Activated naive CD4-positive, alpha-beta T cell treated with anti-CD3 and anti-CD28 coated beads, Interleukin-2, amount 50 U/mL, for 16 hours (primary cell): Measurements from ENCODE around the gene FSCB.
"Not testable (repeated sequence)": the region's sequence is repeated elsewhere in the genome, so short reads cannot be mapped to it uniquely, and the experiment has no call there.

ENCODE experiments used
- DNase-seq: peaks from one replicate; pipeline ENCODE4 v3.0.0-alpha.2; 2020

Gene FSCB, protein sequence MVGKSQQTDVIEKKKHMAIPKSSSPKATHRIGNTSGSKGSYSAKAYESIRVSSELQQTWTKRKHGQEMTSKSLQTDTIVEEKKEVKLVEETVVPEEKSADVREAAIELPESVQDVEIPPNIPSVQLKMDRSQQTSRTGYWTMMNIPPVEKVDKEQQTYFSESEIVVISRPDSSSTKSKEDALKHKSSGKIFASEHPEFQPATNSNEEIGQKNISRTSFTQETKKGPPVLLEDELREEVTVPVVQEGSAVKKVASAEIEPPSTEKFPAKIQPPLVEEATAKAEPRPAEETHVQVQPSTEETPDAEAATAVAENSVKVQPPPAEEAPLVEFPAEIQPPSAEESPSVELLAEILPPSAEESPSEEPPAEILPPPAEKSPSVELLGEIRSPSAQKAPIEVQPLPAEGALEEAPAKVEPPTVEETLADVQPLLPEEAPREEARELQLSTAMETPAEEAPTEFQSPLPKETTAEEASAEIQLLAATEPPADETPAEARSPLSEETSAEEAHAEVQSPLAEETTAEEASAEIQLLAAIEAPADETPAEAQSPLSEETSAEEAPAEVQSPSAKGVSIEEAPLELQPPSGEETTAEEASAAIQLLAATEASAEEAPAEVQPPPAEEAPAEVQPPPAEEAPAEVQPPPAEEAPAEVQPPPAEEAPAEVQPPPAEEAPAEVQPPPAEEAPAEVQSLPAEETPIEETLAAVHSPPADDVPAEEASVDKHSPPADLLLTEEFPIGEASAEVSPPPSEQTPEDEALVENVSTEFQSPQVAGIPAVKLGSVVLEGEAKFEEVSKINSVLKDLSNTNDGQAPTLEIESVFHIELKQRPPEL

DNA sequence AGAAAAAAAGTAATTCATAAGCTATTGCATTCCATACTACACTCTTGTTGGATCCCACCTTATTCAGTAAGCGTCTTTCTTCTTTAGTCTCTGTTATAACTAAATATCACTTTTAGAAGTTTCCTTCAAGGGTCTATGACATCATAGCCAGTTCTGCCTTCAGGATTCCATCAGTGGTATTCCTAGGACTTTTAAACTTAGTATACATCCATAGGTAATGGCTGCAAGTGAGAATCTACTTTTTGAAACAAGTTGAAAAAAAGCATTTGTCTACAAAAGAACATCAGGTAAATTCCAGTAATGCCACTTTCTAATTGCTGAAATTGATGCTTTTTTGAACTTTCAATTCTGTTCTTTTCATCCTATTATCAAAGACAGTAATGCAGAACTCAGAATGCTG is at the start of gene FSCB:
Gene FSCB (minus strand): TSS at position 101 of the 400 bp plus-strand sequence. CDS start 296 bp downstream, outside the sequence.
- no peak for DNase-seq

DNA sequence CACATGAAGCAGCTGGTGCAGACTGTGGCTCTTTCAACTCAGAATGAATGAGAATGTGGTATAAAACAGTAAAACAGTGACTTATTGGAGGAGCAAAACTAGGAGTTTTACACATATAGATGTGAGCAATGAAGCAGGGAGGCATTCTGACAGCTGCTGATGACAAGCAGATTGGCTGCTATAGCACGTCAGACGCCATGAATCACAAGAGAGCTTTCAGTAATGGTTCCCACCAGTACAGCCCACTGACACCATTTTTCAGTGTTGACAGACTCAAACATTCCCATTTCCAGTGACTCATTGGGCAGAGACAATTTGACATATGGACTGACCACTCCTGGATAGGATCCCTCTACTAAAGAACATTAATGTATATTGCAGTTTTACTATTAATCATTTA is 24.6 kb upstream of the FSCB start:
- no peak for DNase-seq

DNA sequence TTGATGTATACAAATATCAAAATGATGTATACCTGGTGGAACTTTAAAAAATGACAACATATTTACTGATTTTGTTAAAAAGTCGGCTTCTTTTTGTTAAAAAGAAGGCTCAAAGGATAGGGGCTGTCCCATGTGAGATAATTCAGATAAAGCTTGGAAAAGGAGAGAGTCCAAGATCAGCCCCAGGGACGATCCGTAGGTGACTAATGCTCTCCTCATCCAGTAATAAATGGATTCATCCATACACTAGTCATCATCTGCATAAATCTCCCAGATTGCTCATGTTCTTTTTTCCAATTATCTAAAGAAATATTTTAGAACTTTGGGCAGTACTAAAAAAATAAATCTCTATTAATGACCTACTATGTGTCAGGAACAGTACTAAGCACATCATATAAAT is 23.4 kb upstream of the FSCB start:
- DNase-seq: no peak

DNA sequence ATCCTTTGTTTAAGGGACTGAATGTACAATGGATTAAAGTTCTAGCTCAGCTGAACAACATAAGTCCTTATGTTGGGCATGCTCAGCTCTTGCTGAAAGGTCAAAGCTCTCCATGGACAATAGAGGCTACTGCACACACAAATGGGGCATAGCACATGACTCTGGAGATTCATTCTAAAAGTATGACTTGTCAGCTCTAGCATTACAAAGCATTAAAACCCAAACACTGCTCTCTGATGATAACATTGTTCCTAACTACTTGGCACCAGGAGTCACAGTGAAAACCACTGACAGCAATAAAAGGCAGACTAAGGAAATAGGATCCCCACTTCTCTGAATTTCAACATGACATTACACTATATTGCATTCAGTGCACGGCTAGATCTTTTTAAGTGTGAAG is 21.9 kb upstream of the FSCB start:
- DNase-seq: no peak

DNA sequence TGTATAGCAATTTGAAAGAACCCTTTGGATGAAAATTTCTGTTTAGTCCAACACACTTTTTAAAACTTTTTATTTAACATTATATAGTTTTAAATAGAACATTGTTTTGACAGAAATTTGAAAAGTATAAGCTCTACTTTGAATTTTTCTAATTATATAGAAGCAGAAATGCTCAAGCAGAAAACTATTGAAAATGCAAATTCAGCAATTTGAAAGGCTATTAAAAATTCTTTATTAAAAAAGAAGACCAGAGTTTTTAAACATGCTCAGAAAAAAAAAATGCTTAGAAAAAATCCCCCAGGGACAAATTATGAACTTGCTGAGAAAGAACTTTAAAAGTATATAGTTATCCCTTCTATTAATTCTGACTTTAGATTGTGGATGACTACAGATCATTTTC is 21.1 kb upstream of the FSCB start:
- no peak for DNase-seq

DNA sequence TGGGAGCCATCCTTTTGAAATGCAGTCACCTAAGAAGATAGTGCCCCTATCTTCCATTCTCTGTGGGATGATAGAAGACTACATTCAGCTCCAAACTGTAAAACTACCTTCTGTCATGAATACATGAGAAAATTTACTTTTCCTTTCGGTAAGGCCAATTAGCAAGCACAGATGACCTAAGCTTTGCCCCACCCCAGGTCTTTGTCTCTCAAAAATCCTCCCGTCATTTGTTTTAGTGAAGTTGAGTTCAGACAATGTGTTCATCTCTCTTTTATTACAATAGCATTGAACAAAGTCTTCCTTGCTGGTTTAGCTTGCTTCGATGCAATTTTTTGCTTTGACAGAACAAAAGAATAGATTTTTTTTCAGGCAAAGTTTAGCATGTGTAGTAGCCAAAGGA is 18.2 kb upstream of the FSCB start:
- DNase-seq: no peak

DNA sequence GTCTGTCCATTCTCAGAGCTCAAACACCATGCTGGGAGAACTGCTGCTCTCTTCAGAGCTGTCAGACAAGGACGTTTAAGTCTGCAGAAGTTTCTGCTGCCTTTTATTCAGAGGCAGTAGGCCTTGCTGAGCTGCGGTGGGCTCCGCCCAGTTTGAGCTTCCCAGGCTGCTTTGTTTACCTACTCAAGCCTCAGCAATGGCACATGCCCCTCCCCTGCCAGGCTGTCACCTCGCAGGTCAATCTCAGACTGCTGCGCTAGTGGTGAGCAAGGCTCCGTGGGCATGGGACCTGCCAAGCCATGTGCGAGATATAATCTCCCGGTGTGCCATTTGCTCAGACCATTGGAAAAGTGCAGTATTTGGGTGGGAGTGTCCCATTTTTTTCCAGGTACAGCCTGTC is 8.6 kb upstream of the FSCB start:
- not testable (repeated sequence) for DNase-seq

DNA sequence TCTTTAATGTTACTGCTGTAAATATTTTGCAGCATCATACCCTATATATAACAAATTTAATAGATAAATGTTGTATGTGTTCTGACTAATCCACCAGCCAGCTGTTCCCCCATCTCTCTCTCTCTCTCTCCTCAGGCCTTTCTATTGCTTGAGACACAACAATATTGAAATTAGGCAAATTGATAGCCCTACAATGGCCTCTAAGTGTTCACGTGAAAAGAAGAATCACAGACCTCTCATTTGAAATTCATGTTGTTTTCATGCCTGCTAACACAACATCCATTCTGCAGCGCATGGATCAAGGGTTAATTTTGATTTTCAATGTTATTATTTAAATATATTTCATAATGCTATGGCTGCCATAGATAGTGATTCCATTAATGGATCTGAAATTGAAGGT is 1.8 kb upstream of the FSCB start:
- DNase-seq: no peak

DNA sequence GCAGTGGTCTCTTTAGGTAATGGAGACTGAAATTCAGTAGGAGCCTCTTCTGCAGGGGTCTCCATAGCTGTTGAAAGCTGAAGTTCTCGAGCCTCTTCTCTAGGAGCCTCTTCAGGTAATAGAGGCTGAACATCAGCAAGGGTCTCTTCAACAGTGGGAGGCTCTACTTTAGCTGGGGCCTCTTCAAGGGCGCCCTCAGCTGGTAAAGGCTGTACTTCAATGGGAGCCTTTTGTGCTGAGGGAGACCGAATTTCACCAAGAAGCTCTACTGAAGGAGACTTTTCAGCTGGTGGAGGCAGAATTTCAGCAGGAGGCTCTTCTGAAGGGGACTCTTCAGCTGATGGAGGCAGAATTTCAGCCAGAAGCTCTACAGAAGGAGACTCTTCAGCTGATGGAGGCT is 1.5 kb downstream of the FSCB start:
- DNase-seq: no peak

DNA sequence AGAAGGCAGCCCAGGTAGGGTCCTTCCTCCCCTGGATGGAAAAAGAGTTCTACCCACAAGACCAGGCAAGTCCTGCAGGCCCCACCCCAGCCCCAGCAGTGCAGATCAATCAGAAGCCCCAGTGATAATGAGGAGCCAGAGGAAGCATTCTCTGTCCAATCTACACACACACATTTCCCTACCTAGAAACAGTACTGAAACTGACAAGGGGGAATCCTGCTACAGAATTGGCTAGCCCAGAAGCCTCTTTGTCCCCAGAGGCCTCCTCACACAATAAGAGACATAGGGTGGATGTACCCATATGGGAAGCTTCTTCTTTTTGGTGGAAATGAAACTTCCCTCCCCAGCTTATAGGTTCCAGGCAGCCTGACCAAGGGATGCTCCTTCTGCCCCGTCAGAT is 9.9 kb downstream of the FSCB start:
- no peak for DNase-seq

DNA sequence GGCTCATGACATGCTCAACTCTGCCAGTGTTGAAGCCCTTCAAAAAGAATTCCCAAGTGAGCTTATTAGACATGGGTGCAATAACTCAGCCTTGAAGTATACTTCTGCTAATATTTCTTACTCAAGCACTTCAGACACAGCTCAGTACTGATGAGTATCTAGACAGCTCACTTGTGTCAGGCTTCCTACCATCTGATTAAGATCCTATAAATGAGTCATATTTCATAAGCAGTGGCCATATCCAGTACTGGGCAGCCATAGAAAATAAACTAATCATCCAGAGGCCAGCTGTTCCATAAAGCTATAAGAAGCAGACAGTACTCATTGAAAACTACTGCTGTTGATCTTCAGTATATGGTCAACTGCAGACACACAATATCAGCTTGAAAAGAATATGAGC is 12.9 kb downstream of the FSCB start:
- DNase-seq: no peak

DNA sequence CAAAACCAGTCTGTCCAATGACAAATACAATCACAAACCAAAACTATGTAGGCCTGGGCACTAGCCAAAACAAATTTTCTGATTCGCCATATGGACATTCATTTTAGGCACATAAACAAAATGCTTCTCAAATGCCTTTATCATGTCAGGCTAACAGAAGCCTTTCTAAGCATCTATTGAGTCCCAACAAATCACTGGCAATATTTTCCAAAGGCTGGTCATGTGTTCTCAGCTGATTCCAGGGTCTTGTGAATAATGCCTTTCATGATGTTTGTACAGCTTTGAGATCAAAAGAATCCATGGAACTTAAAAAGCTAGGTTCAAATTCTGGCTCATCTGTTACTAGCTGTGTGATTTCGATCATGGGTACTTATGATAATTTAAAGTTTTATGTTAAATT is 16.1 kb downstream of the FSCB start:
- no peak for DNase-seq

DNA sequence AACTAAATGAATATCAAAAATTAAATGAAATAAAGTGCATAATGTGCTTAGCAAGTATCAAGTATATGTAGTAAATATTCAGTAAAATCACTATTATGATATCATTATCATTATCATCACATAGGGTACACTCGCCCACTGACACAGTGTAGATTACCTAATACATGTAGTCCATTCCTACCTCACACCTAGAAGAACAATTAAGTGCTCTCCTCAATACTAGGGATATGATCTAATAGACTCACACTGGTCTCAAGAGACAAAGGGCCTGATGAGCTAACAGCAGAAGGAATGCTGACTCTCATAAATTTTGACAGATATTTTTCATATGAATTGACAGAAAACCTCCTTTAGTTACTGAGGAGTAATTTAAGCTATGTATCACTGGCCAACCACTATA is 29.1 kb downstream of the FSCB start:
- DNase-seq: no peak

DNA sequence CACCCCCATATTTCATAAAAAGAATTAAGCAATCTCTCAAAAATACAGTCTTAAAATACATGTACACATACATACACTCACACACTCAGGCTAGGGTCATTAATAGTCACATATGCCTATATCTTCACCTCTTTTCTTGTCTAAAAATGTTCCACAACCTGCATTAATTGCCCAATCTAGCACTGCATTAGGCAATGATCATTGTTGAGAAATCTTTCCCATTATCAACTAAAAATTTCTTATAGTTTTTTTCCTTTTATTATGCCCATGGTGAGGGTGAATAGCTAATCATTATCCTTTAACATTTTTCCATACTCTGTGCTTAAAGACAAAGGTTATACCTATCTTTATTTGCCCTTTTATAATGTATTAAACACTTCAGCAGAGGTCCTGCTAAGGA is 38.3 kb downstream of the FSCB start:
- DNase-seq: no peak

DNA sequence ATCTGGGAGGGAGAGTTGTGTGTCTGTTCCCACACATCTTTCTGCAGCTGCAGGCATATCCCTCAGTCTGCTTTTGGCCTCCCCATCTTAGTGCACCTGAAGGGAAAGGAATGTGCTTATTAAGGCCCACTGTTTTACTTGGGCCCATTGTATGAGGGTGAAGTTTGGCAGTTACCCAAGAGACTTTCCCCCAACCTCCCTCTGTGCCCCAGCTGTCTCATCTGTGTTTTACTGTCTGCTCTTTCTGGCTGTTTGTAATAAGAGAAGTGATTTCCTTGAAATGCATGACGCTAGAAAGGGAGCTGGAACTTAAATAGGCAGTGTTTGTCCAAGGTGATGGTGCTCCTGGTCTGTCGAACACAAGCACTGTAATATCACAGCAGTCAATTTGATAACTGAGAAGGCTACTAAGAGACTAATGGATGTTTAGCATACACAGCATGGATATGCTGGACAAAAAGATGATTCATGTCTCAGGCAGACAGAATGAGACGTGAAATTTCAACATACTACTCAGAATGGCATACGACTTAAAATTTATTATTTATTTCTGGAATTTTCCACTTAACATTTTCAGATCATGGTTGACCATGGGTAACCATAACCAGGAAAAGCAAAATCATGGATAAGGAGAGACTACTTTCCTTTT is 43.6 kb downstream of the FSCB start:
- DNase-seq: no peak

DNA sequence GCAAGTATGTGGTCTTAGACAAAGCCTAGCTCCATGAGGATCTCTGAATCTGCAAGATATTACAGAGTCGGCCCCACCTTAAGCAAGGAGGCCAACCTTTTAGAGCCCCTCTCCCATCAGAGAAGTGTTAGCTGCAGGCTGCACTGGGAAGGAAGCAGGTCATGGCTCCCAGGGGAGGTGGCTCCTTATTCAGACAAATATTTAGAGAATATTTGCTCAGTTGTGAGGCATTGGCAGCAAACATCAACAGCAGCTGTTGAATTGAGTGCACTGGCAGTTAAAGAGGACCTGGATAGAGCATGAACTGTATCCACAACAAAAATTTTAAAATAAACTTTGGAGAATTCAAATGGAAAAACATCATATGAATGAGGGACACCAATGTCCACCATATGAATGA is 44.7 kb downstream of the FSCB start:
- no peak for DNase-seq

DNA sequence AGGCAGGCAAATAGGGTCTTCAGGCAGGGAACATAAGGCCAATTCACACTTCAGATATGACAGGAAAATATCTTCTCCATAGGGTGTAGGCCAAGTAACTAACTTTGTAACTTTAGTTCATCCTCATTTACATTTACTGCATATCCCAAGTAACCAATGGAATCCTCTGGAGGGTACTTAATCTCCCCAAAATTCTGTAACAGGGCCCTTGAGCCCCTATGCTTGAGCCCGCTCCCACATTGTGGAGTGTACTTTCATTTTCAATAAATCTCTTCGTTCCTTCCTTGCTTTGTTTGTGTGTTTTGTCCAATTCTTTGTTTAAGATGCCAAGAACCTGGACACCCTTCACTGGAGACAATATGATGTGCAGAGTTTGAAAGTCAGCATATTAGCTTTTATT is 45.3 kb downstream of the FSCB start:
- no peak for DNase-seq
